GM21367 (cell line): Measurements from ENCODE around the gene SLC4A5.
"Not testable (repeated sequence)": the region's sequence is repeated elsewhere in the genome, so short reads cannot be mapped to it uniquely, and the experiment has no call there.

Experiments
- ATAC-seq: cut with Tn5 transposase; IDR thresholded peaks from one replicate; pipeline ENCODE4 v1.9.1; 2021; ENCODE audit not compliant: unreplicated experiment

SLC4A5 gene

GRCh38 chr2:74368499-74368898 lies 25.3 kb upstream of the SLC4A5 start:
- ATAC-seq: no peak

- ATAC-seq: no peak
Observed at GRCh38 chr2:74367789-74368188, 24.6 kb upstream of the SLC4A5 start.

- no peak for ATAC-seq
Observed at GRCh38 chr2:74366036-74366435, 22.8 kb upstream of the SLC4A5 start.

- no peak for ATAC-seq
Observed at GRCh38 chr2:74364533-74365505, 21.6 kb upstream of the SLC4A5 start.

GRCh38 chr2:74361327-74361726 lies 18.1 kb upstream of the SLC4A5 start:
- no peak for ATAC-seq

GRCh38 chr2:74357627-74358026 lies 14.4 kb upstream of the SLC4A5 start:
- no peak for ATAC-seq

GRCh38 chr2:74349889-74350288 lies 6.7 kb upstream of the SLC4A5 start:
- ATAC-seq: no peak

GRCh38 chr2:74347742-74348141 lies 4.5 kb upstream of the SLC4A5 start:
- no peak for ATAC-seq

GRCh38 chr2:74347303-74347702 lies 4.1 kb upstream of the SLC4A5 start:
- ATAC-seq: no peak

- ATAC-seq: no peak
Observed at GRCh38 chr2:74345272-74345943, 2.2 kb upstream of the SLC4A5 start.

GRCh38 chr2:74336227-74336626 lies 7.0 kb downstream of the SLC4A5 start:
- not testable (repeated sequence) for ATAC-seq

GRCh38 chr2:74334931-74335333 lies 8.3 kb downstream of the SLC4A5 start:
- ATAC-seq: no peak

GRCh38 chr2:74333896-74334586 lies 9.2 kb downstream of the SLC4A5 start:
- ATAC-seq: no peak

GRCh38 chr2:74333175-74333574 lies 10.0 kb downstream of the SLC4A5 start:
- no peak for ATAC-seq

- ATAC-seq: no peak
Observed at GRCh38 chr2:74332550-74333174, 10.6 kb downstream of the SLC4A5 start.

- ATAC-seq: no peak
Observed at GRCh38 chr2:74328573-74328972, 14.6 kb downstream of the SLC4A5 start.

- ATAC-seq: no peak
Observed at GRCh38 chr2:74328074-74328473, 15.1 kb downstream of the SLC4A5 start.

- ATAC-seq: no peak
Observed at GRCh38 chr2:74327627-74328026, 15.6 kb downstream of the SLC4A5 start.

GRCh38 chr2:74327199-74327598 lies 16.0 kb downstream of the SLC4A5 start:
- ATAC-seq: no peak

GRCh38 chr2:74325815-74326214 lies 17.4 kb downstream of the SLC4A5 start:
- ATAC-seq: no peak

GRCh38 chr2:74321737-74322136 lies 21.5 kb downstream of the SLC4A5 start:
- no peak for ATAC-seq
